Thoracic aorta (tissue), 2 donors: Measurements from ENCODE around the gene FBXO27. TPM values are rescaled to one million over a fixed set of nuclear protein-coding genes. Genes with fewer than 3 reads are reported as not detected.
A peak's percentile ranks its signal among the peaks of the same experiment; 100 is the strongest.

Experiments used
- ATAC-seq: fragments of 150-250 bp; one replicate; pipeline ENCODE4 v1.8.0; 2017; ENCODE audit warnings: low read depth; ENCODE audit not compliant: insufficient number of reproducible peaks, low FRiP score
- DNase-seq: peaks from one replicate; pipeline ENCODE4 v3.0.0-alpha.2; 2020; ENCODE audit warnings: low spot score
- H3K27ac ChIP-seq, 2 donors: fragments of 200-600 bp; sonication (generic); 1 replicate in 1 of 2; 2 replicates in 1 of 2; pipeline ENCODE4 v1.5.1; 2016; ENCODE audit warnings: mild to moderate bottlenecking in 2 of 2, moderate library complexity in 2 of 2
- H3K27me3 ChIP-seq: fragments of 200-600 bp; sonication (generic); replicated peaks from 2 replicates; pipeline ENCODE4 v1.6.0; 2016; ENCODE audit warnings: mild to moderate bottlenecking; ENCODE audit not compliant: insufficient read depth
- H3K36me3 ChIP-seq: fragments of 200-600 bp; sonication (generic); one replicate; pipeline ENCODE4 v1.5.1; 2016
- H3K4me1 ChIP-seq, 2 donors: fragments of 200-600 bp; sonication (generic); 1 replicate in 1 of 2; 2 replicates in 1 of 2; pipeline versions ENCODE4 v1.5.1 to v1.6.0; 2016; ENCODE audit warnings: low read depth in 2 of 2, mild to moderate bottlenecking in 1 of 2; ENCODE audit not compliant: control insufficient read depth in 1 of 2
- H3K4me3 ChIP-seq: fragments of 200-600 bp; sonication (generic); 2 replicates; pipeline ENCODE4 v1.5.1; 2016; ENCODE audit warnings: mild to moderate bottlenecking
- H3K9me3 ChIP-seq: fragments of 200-600 bp; sonication (generic); 2 replicates; pipeline ENCODE4 v1.5.1; 2016
- total RNA-seq, 2 donors: library from RNA; depleted of rRNA; stranded (reverse); fragments of >200 nt; gene quantifications; one replicate each; pipeline versions ENCODE4 v1.1.0 to v1.2.3, GENCODE V29; 2016
- TF ChIP-seq, protein P1 (sequence below): fragments of 200-600 bp; sonication (generic); IDR thresholded peaks from one replicate; pipeline ENCODE4 v1.5.1; 2019; ENCODE audit warnings: antibody characterized with exemption

FBXO27 gene
- total RNA-seq, 2 donors from 2014 or later: 1.5 to 37.6 TPM

DNA sequence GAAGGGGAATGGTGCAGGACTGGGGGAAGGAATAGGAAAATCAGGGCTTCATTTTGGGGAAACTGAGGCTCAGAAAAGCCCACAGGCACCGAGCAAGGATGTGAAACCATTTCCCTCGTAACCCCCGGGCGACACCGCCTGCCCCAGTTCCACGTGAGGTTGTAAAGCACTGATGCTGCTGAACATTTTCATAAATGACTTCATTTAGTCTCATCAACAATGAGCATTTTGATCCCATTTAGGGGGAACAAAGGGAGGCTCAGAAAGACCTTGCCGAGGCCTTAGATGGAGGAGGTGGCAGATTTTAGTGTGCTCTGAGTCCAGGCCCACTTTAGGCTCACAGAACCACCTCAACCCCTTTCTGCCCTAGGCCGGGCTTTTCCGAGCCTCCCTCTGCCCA, 20.5 kb upstream of the FBXO27 start:
- H3K4me3 ChIP-seq: no peak overlapping the region
- ATAC-seq: no peak
- no peaks in the 10 kb centered on the region for H3K4me1 ChIP-seq
- H3K27ac ChIP-seq: no peak overlapping the region
- TF ChIP-seq, protein P1, sequence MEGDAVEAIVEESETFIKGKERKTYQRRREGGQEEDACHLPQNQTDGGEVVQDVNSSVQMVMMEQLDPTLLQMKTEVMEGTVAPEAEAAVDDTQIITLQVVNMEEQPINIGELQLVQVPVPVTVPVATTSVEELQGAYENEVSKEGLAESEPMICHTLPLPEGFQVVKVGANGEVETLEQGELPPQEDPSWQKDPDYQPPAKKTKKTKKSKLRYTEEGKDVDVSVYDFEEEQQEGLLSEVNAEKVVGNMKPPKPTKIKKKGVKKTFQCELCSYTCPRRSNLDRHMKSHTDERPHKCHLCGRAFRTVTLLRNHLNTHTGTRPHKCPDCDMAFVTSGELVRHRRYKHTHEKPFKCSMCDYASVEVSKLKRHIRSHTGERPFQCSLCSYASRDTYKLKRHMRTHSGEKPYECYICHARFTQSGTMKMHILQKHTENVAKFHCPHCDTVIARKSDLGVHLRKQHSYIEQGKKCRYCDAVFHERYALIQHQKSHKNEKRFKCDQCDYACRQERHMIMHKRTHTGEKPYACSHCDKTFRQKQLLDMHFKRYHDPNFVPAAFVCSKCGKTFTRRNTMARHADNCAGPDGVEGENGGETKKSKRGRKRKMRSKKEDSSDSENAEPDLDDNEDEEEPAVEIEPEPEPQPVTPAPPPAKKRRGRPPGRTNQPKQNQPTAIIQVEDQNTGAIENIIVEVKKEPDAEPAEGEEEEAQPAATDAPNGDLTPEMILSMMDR: no peak
- H3K9me3 ChIP-seq: no peaks in the 10 kb centered on the region
- H3K36me3 ChIP-seq: no peaks in the 10 kb centered on the region
- DNase-seq: no peak
- no peaks in the 10 kb centered on the region for H3K27me3 ChIP-seq

DNA sequence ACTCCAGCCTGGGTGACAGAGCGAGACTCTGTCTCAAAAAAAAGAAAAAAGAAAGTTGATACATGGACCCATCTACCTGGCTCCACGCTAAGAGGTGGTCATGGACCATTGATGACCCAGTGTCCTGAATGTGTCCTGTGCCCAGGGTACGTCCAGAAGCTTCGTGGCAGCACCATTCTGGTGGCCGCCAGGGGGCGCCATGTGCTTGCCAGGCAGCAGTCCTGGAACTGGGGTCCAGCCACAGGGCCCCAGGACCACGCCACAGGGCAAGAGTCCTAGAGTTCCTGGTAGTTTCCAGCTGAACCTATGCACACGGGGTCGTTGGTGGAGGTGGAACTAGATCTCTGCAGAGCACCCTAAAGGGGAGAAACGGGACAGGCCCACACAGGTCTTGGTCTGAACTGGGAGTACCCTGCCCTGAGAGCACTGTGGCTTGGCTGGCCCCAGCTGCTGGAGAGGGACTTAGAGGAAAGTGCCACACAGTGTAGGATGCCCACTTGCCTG, 19.9 kb upstream of the FBXO27 start:
- DNase-seq (peak; percentile 6), ATAC-seq (peak; percentile 55)
- no peak overlapping the region for H3K27ac ChIP-seq
- H3K27me3 ChIP-seq: no peaks in the 10 kb centered on the region
- TF ChIP-seq, protein P1: peak; percentile 64
- H3K4me1 ChIP-seq: no peaks in the 10 kb centered on the region
- H3K36me3 ChIP-seq: no peaks in the 10 kb centered on the region
- H3K9me3 ChIP-seq: no peaks in the 10 kb centered on the region
- H3K4me3 ChIP-seq: no peak overlapping the region

DNA sequence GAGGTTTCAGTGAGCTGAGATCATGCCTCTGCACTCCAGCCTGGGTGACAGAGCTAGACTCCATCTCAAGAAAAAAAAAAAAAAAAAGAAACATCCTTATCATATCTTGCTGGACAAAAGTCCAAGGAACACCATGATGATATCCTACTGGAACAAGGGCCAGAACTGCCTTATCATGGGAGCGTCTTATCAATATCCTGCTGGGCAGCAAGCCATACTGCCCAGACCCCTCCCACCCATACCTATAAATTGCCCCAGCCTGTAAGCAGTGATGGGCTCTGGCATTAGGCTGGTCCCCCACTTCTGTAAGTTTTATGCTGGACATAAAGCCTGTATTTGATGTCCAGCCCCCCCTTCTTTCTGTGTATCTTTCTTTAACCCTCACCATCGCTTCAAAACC, 14.7 kb upstream of the FBXO27 start:
- no peak overlapping the region for H3K4me3 ChIP-seq
- no peak for DNase-seq
- no peak overlapping the region for H3K27ac ChIP-seq

DNA sequence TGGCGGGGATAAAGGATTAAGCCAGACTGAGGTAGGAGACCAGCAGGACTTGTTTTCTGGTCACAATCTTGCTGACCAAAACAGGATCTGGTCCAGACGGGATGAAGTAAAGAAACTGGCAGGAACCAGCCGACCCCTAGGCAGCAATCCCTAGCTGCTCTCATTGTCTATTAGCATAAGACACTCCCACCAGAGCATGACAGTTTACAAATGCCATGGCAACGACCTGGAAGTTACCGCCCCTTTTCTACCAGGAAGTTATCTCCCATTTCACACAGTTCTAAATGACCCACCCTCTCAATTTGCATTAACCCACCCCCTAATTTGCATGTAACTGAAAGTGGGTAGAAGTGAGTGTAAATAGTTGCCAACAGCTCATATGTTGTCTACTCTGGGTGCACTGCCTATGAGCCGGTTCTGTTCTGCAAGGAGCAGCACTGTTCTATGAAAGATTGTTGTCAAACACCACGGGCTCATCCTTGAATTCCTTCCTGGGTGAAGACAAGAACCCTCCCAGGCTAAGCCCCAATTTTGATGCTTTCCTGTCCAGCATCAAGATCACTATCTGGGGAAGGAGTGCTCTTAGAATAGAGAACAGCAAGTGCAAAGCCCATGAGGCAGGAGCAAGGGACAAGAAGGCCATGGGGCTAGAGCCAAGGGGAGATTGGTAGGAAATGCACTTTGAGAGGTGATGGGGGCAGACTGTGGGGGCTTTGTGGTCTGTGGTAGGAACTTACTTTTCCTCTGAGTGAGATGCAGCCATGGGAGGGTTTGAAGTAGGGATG, 13.9 kb upstream of the FBXO27 start:
- ATAC-seq (no peak), DNase-seq (no peak)
- Histone ChIP-seq H3K9me3 (no peaks in the 10 kb centered on the region), H3K4me3 (no peak overlapping the region), H3K4me1 (no peaks in the 10 kb centered on the region), H3K27me3 (no peaks in the 10 kb centered on the region), H3K27ac (no peak overlapping the region), H3K36me3 (no peaks in the 10 kb centered on the region)
- TF ChIP-seq, protein P1: no peak

More for the DNA sequence above, 14.7 kb upstream of the FBXO27 start:
- Histone ChIP-seq H3K4me1 (no peaks in the 10 kb centered on the region), H3K36me3 (no peaks in the 10 kb centered on the region), H3K27me3 (no peaks in the 10 kb centered on the region), H3K9me3 (no peaks in the 10 kb centered on the region)
- TF ChIP-seq, protein P1: no peak
- ATAC-seq: no peak

DNA sequence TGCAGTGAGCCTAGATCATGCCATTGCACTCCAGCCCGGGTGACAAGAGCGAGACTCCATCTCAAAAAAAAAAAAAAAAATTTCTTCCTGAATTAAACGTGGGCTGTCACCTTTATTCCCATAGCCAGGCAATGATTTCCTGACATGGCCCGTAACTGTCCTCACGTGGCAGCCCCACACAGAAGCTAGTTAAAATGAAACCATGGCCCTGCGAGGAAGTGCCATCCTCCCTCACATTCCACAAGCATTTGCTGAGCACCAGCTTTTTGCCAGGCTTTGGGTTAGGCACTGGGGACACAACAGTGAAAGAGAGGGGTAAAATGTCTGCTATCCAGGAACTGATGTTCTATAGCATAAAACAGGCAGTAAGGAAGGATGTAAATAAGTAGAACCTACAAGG, 13.2 kb upstream of the FBXO27 start:
- no peak for DNase-seq
- TF ChIP-seq, protein P1: no peak
- Histone ChIP-seq H3K36me3 (no peaks in the 10 kb centered on the region), H3K27me3 (no peaks in the 10 kb centered on the region), H3K27ac (no peak overlapping the region), H3K4me3 (no peak overlapping the region), H3K9me3 (no peaks in the 10 kb centered on the region), H3K4me1 (no peaks in the 10 kb centered on the region)
- ATAC-seq: no peak
